ENCODE results near the gene POLRMT. TPM values are rescaled to one million over a fixed set of nuclear protein-coding genes. Genes with fewer than 3 reads are reported as not detected.

POLRMT gene
- total RNA-seq, 2 donors from 2014 or later = 33.7 to 43.6 TPM

DNA sequence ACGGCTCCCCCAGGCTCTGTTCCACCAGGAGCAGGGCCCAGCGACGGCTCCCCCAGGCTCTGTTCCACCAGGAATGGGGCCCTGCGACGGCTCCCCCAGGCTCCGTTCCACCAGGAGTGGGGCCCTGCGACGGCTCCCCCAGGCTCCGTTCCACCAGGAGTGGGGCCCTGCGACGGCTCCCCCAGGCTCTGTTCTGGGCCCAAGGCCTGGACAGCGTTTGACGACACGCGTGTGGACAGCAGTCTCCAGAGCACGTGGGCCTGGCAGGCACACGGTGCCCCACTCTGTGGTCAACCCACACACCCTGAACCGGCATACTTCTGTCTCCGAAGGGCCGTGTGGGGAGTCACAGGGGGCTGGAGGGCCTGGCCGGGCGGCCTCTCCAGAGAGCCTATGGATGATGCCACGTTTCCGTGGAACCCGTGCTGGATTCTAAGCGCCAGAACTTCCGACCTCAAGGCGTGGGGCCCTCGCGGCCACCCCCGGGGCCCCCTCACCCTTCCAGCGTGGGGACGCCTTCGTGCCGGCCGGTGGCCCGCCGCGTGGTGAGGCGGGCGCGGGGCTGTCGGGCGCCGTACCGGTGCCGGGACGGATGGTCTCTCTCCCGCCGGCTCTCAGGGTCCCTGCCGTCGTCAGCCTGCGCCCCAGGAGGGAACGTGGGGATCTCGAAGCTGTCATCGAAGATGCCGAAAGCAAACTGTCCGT, 17.9 kb upstream of the POLRMT start:
- intact Hi-C loops (cut with DNase I) = no loop called here
- ATAC-seq (no peak), DNase-seq (no peak)

DNA sequence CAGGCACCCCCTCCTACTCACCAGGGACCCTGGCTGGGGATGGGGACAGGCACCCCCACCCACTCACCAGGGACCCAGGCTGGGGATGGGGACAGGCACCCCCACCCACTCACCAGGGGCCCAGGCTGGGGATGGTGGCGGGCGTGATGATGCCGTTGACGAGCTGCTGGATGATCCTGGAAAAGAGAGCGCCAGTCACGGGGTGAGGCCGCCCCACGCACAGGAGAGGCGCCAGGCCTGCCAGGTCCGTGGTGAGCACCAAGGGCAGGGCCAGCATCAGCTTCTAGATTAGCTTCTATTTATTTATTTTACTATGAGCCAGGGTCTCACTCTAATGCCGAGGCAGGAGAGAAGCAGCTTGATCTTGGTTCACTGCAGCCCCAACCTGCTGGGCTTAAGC, 16.8 kb upstream of the POLRMT start:
- intact Hi-C loops (cut with DNase I) = no loop called here
- ATAC-seq (no peak), DNase-seq (peak; percentile 17)

DNA sequence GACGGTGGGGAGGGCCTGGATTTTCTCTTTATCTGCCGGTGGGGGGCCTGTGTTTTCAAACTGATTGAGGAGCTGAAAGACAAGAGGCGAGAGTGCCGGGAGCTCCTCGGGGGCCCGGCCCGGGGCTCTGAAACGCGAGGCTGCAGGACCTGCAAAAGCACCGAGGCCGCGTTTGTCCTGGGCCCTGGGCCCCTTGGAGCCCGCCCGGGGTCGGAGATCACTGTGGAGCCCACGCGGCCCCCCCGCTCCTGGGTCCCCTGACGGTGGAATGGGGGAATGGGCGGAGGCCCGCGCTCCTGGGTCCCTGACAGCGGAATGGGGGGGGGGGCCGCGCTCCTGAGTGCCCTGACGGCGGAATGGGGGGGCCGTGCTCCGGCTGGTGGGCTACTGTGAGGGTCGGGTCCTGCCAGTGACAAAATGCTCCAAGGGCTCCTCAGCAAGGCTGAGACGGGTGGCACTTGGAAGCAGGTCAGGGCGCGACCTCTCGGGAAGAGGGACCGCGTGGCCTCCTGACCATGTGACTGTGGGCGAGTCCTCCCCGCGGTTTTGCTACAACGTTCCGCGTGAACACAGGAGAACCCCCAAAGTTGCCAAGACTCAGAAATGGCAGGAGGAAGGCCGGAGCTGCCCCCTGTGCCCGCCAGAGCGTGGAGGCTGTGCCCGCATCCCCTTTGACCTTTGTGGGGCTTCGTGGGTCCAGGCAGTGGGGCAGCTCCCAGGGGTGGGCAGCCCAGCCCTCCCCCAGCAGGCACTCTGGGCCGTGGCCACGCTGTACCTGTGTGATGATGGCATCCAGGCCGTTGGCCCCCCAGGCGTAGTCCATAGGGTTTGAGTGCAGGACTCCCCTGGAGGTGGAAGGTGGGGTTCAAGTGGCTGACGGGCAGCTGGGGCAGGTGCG, 15.8 kb upstream of the POLRMT start:
- DNase-seq = peak; percentile 19
- no peak for ATAC-seq
- intact Hi-C loops (cut with DNase I) = no loop called here

DNA sequence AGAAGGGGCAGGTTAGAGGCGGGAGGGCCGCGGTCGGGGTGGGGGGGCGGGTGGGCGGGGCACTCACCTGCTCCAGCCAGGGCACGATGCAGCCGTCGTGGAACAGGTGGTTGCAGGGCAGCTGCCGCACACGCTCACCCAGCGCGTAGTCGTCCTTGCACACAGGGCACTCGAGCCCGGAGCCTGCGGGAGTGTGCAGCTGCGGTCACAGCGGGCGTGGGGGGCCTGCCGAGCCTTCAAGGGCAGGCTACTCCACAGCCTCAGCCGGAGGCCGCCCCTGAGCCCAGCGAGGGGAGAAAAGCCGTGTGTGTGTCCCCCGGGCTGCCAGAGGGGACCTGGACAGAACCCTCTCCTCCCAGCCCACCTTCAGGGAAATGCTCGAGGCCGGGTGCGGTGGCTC, 15.0 kb upstream of the POLRMT start:
- DNase-seq = no peak
- intact Hi-C loops (cut with DNase I) = no loop called here
- ATAC-seq = no peak

DNA sequence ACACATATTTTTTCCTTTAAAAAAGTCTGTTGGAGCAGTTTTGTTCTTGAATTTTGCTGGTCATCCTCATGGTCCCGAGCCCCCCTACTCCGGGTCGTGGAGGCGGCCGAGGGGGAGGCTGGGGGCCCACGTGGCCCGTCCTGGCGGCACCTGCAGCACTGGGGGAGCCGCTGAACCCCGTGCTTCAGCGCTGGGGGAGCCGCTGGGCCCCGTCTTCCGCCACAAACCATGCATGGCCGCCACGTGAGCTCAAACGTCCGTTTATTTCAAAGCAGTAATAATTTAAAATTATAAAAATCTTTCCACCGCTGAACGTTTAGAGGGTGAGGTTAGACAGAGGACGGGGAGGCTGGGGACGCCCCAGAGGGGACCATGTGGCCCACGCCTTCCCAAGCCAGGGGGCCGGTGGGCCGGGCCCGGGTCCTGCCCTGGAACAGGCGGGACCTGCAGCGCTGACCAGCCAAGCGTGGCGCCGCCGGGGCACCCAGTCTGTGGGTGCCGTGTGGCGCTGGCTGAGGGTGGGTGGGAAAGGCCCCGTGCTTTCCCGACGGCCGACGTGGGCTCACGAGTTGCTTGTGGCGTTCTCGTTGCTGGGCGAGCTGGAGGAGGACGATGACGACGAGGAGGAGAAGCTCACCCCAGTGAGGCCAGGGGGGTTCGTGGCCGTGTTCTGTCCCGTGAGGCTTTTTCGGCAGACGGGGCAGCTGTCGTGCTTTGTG, 14.4 kb upstream of the POLRMT start:
- intact Hi-C loops (cut with DNase I) = no loop called here
- ATAC-seq = no peak
- DNase-seq = no peak

DNA sequence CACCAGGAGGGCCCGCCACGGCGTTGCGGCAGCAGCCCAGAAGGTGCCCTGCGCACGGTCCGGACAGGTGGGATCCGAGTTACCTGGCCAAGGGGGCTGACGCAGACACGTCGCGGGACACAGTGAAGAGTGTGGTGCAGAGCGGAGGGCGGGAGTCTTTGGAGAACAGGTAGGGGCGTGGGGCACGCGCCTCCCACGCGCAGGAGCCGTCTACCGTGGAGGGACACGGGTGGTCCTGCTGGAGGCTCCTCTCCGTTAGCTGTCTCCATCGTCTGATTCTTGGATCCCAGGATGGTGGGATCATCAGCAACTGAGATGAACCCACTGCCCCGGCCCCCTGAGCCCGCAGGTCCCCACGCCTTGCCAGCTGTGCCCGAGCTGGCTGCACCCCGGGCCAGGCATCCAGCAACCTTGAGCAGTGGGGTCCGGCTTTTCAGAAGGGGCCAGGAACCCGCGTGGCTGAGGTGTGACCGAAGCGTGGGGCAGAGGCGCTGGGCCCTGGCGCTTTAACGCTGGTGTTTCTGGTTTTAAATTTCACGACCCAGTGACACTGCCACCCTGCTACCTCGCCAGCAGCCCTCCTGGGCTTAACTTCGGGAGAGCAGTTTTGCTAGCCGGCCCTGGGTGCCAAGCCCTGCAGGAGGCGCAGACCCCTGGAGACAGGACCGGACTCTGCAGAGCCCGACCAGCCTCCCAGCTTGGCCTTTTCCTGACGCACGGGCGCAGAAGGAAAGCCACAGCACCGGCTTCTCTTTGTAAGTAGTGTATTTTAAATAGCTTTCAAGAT, 13.6 kb upstream of the POLRMT start:
- peak; percentile 20 for DNase-seq
- intact Hi-C loops (cut with DNase I) = no loop called here
- ATAC-seq = no peak

DNA sequence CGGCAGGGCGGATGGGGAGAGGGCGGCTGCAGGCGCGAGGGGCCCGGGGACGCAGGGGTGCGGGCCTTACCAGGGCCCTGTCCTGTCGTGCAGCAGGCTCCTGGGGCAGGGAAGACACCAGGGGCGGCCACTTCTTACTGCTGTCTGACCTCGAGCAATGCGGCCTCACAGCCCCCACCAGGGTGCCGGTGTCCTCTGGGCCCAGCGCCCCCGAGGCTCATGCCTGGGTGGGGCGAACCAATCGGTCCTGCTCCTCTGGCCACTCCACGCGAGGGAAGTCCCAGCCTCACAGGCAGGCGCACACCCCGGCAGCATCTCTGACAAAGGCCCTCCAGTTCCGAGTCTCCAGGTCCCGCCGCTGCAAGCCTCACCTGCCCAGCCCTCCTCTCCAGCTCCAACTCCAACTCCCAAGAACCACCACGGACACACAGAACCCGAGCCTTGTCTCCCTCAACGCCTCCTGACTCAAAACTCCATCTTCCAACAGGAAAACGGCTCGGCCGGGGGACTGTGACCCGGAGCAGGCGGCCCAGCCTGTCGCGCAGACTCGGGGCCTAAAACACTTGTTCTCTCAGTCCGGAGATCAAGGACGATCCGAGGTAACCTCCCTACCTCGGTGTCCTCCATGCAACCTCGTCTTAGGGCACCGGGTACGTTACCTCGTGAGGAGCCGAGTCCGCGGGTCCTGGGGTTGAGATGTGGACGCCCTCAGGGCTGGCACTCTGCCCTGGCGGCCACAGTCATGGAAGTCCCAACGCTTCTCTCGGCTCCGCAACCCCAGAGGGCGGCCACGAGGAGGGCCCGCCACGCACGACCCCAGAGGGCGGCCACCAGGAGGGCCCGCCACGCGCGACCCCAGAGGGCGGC, 12.8 kb upstream of the POLRMT start:
- DNase-seq = peak; percentile 20
- peak in 1 of 2 donors; percentile 11 for ATAC-seq
- intact Hi-C loops (cut with DNase I) = no loop called here

DNA sequence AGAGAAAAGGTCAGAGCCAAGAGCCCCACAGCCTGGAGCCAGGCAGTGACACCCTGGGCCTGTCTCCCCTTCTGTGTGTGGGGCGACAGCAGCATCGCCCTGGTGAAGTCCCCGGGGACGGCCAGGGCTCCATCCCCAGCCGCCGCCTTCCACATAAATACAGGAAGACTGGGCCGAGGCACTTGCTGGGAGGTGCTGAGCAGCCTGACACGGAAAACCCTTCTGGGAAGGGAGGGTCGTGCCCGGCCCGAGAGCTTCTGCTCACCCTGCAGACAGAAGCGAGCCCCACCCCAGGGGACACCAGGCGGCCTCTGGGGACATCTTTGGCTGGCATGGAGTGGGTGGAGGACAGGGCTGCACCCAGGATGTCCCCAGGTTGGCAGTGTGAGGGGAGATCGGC, 11.5 kb upstream of the POLRMT start:
- ATAC-seq (no peak), DNase-seq (peak; percentile 19)
- intact Hi-C loops (cut with DNase I) = no loop called here

DNA sequence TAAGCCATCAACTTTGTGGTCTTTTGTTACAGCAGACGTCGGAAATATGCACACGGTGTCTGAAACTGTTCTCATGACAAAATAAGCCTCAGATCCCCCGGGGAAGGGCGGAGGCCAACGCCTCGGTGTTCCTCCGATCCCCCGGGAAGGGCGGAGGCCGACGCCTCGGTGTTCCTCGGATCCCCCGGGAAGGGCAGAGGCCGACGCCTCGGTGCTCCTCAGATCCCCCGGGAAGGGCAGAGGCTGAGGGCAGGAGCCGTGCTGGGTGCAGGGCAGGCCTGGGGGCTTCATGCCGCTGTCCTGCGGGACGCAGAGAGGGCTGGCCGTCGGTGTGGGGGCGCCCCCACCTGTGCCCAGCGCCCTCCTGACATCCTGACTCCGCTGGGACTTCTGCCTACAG, 11.0 kb upstream of the POLRMT start:
- ATAC-seq (no peak), DNase-seq (no peak)
- intact Hi-C loops (cut with DNase I) = no loop called here

DNA sequence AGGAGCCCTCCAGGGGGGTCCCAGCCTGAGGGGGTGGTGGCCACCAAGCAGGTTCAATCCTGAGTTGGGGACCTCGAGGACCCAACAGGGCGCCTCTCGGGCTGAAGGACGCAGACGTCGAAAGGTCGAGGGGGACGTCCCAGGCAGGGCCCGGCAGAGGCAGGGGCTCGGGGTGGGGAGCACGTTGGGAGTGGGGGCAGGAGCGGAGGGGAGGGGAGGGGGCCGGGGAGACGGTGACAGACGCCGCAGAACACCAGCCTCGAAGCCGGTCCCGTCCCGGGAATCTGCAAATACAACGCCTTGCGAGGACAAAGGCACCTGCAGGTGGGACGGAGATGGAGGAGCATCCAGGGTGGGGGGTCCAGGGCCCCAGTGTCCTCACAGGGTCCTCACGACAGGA, 10.4 kb upstream of the POLRMT start:
- ATAC-seq (no peak), DNase-seq (no peak)
- intact Hi-C loops (cut with DNase I) = no loop called here

DNA sequence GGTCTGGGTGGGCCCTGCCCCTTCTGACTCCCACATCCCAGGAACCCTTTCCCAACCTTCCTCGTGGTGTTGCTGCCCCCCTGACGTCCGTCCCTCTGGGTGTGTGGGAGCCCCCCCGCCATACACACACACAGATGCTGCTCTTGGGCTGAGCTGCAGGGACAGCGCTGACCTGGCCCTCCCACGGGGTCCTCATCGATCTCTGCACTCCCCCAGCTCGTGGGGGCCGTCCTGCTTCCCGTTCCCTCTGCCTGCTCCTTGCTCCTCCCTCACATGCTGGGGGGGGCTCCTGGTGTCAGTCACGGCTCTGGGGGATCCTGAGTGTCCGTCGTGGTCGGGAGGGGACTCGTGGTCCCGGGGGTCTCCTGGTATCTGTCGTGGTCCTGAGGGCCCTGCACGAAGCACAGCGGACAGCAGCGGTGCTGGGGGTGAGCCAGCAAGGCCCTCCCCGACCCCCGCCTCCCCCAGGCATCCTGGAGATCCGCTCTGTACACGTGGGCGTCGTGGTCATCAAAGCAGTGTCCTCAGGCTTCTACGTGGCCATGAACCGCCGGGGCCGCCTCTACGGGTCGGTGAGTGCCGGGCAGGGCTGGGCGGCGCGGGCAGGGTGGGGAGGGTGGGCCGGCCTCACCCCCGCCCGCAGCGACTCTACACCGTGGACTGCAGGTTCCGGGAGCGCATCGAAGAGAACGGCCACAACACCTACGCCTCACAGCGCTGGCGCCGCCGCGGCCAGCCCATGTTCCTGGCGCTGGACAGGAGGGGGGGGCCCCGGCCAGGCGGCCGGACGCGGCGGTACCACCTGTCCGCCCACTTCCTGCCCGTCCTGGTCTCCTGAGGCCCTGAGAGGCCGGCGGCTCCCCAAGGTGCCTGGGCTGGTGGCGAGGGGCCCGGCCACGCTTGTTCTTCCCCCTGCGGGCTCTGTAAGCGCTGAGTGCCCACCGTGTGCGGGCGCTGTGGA, 9.7 kb upstream of the POLRMT start:
- ATAC-seq (no peak), DNase-seq (no peak)
- intact Hi-C loops (cut with DNase I) = no loop called here

DNA sequence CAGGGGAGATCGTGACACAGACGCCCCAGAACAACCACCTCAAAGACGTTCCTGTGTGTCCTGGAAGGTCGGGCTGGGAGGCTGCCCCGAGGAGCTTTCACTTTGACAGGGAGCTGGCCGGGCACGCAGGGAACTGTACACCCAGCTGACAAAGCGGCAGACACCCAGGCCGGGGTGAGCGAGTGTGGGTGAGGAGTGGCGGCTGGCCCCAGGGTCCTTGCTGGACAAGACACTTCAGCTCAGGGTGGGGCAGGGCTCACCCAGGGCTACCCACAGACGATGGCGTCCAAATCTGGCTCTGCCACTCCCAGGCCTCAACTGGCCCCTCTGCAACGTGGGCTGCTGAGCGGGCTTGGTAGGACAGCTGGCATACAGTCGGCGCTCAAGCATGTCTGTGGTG, 8.4 kb upstream of the POLRMT start:
- intact Hi-C loops (cut with DNase I) = no loop called here
- ATAC-seq (no peak), DNase-seq (no peak)

DNA sequence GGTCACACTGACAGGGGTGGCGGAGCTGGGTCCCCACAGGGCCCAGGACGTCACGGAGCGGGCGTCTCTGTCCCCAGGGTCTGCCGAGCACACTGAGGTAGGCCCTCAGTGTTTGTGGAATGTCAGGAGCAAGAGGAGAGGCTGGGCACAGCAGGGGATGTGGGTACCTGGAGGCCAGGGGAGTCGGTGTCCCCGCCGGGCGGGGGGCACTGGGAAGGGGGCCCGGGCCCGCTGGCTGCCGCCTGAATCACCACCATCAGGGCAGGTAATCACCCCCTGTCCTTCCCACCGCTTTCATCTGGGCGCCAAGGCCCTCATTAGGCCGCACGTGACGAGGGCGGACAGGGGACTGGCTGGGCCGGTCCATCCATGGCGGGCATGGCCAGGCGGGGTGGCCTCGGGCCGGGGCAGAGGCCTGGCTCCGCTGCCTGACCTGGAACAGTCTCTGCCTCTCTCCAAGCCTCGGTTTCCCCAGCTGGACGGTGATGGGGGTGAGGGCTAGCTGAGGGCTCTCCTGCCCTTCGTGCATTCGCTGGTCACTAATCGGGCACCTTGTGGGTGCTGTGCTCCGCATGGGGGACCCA, 7.4 kb upstream of the POLRMT start:
- DNase-seq (no peak), ATAC-seq (no peak)
- intact Hi-C loops (cut with DNase I) = no loop called here

DNA sequence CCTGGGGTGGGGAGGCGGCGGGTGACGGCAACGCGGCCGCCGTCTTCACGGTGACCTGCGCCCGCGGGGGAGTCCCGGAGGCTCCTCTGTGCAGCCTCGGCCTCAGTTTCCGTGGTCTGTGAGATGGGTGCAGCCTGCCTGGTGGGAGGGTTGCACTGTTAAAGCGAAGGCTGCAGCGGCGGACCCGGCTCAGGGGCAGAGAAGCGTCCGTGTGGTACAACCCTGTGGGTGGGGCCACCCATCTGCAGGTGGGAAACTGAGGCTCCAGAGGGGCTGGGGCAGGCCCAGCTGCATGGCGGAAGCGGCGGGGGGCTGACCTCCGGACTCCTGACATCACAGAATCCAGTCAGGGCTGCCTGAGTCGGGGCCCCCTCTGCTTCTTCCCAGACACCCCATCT, 6.8 kb upstream of the POLRMT start:
- ATAC-seq = no peak
- intact Hi-C loops (cut with DNase I) = no loop called here
- no peak for DNase-seq

DNA sequence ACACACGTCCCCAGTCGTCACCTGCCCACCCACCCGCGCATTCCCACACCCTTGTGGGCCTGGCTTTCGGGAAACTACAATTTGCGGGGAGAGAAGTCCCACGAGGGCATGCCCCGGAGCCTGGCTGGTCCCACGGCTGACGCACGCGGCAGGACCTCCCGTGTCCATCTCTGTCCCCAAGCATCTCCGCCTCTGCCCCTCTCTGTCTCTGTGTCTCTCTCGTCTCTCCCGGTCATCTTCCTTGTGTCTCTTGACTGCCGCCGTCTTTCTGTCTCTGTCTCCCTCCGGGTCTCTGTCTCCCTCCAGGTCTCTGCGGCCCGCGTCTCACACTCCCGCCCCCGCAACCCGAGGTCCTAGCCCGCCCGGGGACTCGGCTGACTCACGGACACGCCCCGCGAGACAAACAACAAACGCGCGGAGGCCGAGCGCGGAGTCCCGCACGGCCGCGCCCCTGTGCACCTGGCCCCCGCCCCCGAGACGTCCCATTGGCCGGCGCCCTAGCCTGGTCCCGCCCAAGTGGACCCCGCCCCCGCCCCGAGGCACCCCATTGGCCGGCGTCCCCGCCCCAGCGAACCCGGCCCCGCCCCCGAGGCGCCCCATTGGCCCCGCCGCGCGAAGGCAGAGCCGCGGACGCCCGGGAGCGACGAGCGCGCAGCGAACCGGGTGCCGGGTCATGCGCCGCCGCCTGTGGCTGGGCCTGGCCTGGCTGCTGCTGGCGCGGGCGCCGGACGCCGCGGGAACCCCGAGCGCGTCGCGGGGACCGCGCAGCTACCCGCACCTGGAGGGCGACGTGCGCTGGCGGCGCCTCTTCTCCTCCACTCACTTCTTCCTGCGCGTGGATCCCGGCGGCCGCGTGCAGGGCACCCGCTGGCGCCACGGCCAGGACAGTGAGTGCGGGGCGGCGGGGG, 6.2 kb upstream of the POLRMT start, which contains the start of gene FGF22:
TSS of gene FGF22 (plus strand) at position 627 of the 908 bp plus-strand sequence. CDS start at position 674, 47 bp downstream.
- DNase-seq = peak; percentile 95
- peak; percentile 94 to 97 for ATAC-seq
- intact Hi-C loops (cut with DNase I) = loop anchor here in 1 of 2 donors (10.0 kb wide), 1 partner anchor 55 kb away; the partner anchor contains the start of gene HCN2

DNA sequence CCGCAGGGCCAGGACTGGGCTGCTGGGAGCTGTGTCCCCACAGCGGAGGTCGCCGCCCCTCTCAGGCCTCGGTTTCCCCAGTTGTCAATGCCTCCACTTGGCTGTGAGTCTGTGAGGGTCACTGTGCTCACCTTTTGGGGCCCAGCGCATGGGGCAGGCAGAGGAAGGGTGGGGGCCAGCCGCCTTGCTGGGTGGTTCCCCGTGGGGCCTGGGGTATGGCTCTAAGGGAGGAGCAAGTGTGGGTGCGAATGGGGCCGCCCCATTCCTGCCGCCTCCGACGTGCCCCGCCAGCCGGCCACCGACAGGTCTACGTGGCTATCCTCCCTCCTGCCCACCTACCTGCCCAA, 5.5 kb upstream of the POLRMT start:
- intact Hi-C loops (cut with DNase I) = loop anchor here in 1 of 2 donors (10.0 kb wide), 1 partner anchor 54 kb away; the partner anchor contains the start of gene HCN2
- DNase-seq (no peak), ATAC-seq (no peak)
